GM06990 (cell line): ENCODE results near the gene CACNA1D.

ENCODE experiments used
- DNase-seq: peaks from one replicate; pipeline ENCODE4 v3.0.0-alpha.2; 2011; ENCODE audit not compliant: insufficient read length; ENCODE audit errors: extremely low read depth
- H3K27me3 ChIP-seq: replicated peaks from 2 replicates; pipeline ENCODE4 v1.6.0; 2011; ENCODE audit warnings: low read length; ENCODE audit not compliant: control insufficient read depth, insufficient read depth
- H3K36me3 ChIP-seq: 2 replicates; pipeline ENCODE4 v1.5.1; 2011; ENCODE audit warnings: low read length; ENCODE audit not compliant: control insufficient read depth, insufficient read depth
- H3K4me3 ChIP-seq: replicated peaks from 2 replicates; pipeline ENCODE4 v1.5.1; 2011; ENCODE audit warnings: low read depth, mild to moderate bottlenecking, control low read depth, low read length
- CTCF ChIP-seq: IDR thresholded peaks from 2 replicates; pipeline ENCODE4 v1.5.1; 2011; ENCODE audit warnings: low read length, control low read depth, mild to moderate bottlenecking, inconsistent platforms; ENCODE audit not compliant: insufficient read depth, poor library complexity, severe bottlenecking

CACNA1D gene

GRCh38 chr3:53675942-53676341, 181.5 kb downstream of the CACNA1D start:
- TF ChIP-seq CTCF, result no peak
- Histone ChIP-seq H3K27me3 (no peaks in the 10 kb centered on the region), H3K4me3 (no peak overlapping the region), H3K36me3 (no peaks in the 10 kb centered on the region)
- no peak for DNase-seq

- no peak for DNase-seq
- peak; percentile 41 for TF ChIP-seq CTCF
- Histone ChIP-seq H3K36me3 (no peaks in the 10 kb centered on the region), H3K27me3 (no peaks in the 10 kb centered on the region), H3K4me3 (no peak overlapping the region)
Observed at GRCh38 chr3:53677413-53677812, 183.0 kb downstream of the CACNA1D start.

GRCh38 chr3:53680028-53680427, 185.6 kb downstream of the CACNA1D start:
- no peak for TF ChIP-seq CTCF
- H3K36me3 ChIP-seq, result no peaks in the 10 kb centered on the region
- no peak overlapping the region for H3K4me3 ChIP-seq
- DNase-seq, result no peak
- H3K27me3 ChIP-seq, result no peaks in the 10 kb centered on the region

- no peak for TF ChIP-seq CTCF
- no peaks in the 10 kb centered on the region for H3K27me3 ChIP-seq
- H3K4me3 ChIP-seq, result no peak overlapping the region
- H3K36me3 ChIP-seq, result no peaks in the 10 kb centered on the region
- DNase-seq, result no peak
Observed at GRCh38 chr3:53682807-53683206, 188.4 kb downstream of the CACNA1D start.

- Histone ChIP-seq H3K4me3 (no peak overlapping the region), H3K36me3 (no peaks in the 10 kb centered on the region), H3K27me3 (no peaks in the 10 kb centered on the region; the same call in 1 of the 2 replicates)
- TF ChIP-seq CTCF, result no peak
- DNase-seq, result no peak
Observed at GRCh38 chr3:53688066-53688465, 193.7 kb downstream of the CACNA1D start.

- Histone ChIP-seq H3K36me3 (no peaks in the 10 kb centered on the region), H3K27me3 (no peaks in the 10 kb centered on the region; the same call in 1 of the 2 replicates), H3K4me3 (no peak overlapping the region)
- DNase-seq, result no peak
- TF ChIP-seq CTCF, result no peak
Observed at GRCh38 chr3:53688989-53689388, 194.6 kb downstream of the CACNA1D start.
